Type B pancreatic cell (in vitro differentiated cells): ENCODE data around the gene TMEM114. TPM values are rescaled to one million over a fixed set of nuclear protein-coding genes. Genes with fewer than 3 reads are reported as not detected.
A peak's percentile ranks its signal among the peaks of the same experiment; 100 is the strongest.

Source experiments
- DNase-seq: peaks from one replicate; pipeline ENCODE4 v3.0.0; 2021; ENCODE audit warnings: mixed read lengths; ENCODE audit not compliant: unreplicated experiment; ENCODE audit errors: extremely low spot score
- H3K27ac Mint-ChIP-seq: 2 replicates; pipeline ENCODE4 v1.8.0; 2021; ENCODE audit warnings: mild to moderate bottlenecking, mixed read lengths
- H3K27me3 Mint-ChIP-seq: 2 replicates; pipeline ENCODE4 v1.8.0; 2021; ENCODE audit warnings: mixed read lengths
- H3K36me3 Mint-ChIP-seq: 2 replicates; pipeline ENCODE4 v1.8.0; 2021; ENCODE audit warnings: mixed read lengths
- H3K4me1 Mint-ChIP-seq: one replicate; pipeline ENCODE4 v1.8.0; 2021; ENCODE audit warnings: mixed read lengths; ENCODE audit not compliant: unreplicated experiment
- H3K4me3 Mint-ChIP-seq: 2 replicates; pipeline ENCODE4 v1.8.0; 2021; ENCODE audit warnings: mild to moderate bottlenecking, mixed read lengths
- H3K9me3 Mint-ChIP-seq: 2 replicates; pipeline ENCODE4 v1.8.0; 2021; ENCODE audit warnings: mixed read lengths
- total RNA-seq: library from RNA; stranded (reverse); gene quantifications from 2 replicates; pipeline ENCODE4 v1.2.1, GENCODE V29; 2021; ENCODE audit warnings: low replicate concordance
- TF ChIP-seq, protein P1 (sequence below): fragments of 200-600 bp; sonication (generic); conservative IDR thresholded peaks from 2 replicates; pipeline ENCODE4 v1.5.0; 2021; ENCODE audit warnings: antibody characterized with exemption, mild to moderate bottlenecking

The TMEM114 gene
- total RNA-seq, 1 donor from 2014 or later = not detected

DNA sequence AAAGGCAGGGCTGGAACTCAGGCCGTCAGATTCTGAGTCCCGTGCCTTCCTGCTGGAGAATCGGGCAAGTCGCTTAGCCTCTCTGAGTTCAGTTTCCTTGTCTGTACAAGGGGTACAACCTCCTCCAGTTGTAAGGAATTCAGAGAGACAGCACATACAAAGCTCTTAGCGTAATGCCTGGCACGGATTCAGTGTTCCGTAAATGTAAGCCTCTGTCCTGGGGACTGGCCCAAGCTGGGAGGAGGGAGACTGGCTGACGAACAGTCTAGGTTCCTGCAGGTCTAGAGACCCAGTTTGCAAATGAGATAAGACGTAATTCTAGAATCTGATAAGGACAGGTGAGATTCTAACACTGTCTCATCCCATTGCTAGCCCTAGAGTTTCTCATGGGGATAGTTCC is 41.1 kb upstream of the TMEM114 start:
- no peaks in the 10 kb centered on the region for H3K9me3 Mint-ChIP-seq
- no peak for DNase-seq
- H3K4me1 Mint-ChIP-seq = no peaks in the 10 kb centered on the region
- TF ChIP-seq, protein P1, sequence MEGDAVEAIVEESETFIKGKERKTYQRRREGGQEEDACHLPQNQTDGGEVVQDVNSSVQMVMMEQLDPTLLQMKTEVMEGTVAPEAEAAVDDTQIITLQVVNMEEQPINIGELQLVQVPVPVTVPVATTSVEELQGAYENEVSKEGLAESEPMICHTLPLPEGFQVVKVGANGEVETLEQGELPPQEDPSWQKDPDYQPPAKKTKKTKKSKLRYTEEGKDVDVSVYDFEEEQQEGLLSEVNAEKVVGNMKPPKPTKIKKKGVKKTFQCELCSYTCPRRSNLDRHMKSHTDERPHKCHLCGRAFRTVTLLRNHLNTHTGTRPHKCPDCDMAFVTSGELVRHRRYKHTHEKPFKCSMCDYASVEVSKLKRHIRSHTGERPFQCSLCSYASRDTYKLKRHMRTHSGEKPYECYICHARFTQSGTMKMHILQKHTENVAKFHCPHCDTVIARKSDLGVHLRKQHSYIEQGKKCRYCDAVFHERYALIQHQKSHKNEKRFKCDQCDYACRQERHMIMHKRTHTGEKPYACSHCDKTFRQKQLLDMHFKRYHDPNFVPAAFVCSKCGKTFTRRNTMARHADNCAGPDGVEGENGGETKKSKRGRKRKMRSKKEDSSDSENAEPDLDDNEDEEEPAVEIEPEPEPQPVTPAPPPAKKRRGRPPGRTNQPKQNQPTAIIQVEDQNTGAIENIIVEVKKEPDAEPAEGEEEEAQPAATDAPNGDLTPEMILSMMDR = no peak
- H3K4me3 Mint-ChIP-seq = no peak overlapping the region
- no peaks in the 10 kb centered on the region for H3K27me3 Mint-ChIP-seq
- H3K27ac Mint-ChIP-seq = no peak overlapping the region
- peaks cover 22% of the 10 kb centered on the region for H3K36me3 Mint-ChIP-seq

DNA sequence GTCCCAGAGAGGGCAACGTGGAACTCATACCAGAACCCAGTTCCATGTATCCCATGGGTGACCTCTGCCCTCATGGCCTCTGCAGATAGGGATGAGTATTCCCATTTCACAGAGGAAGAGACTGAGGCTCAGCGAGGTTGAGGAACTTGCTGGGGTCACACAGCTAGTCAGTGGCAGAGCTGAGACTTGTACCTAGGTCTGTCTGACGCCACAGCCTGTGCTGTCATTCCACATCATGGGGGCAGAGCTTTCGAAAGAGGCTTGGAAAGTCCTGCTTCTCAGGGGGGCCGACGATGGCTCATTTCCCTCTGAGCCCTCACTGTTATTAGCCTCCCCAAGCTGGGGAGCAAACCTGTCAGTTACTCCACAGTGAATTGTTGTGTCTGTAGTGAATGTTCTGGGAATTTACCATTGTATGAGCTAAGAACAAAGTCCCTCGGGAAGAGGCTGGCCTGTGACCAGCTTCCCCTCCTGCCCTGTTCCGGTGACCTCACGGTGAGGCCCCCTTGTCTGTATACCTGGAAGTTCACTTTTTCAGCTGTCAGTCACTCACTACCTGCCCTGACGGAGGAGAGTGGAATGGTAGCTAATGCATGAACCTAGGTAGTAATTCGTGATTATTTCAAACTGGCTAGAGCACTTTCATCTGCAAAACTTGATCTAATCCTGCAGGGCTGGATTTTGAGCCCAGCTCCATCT is 40.1 kb upstream of the TMEM114 start:
- H3K27ac Mint-ChIP-seq = peak overlapping the region; percentile 70
- TF ChIP-seq, protein P1 = no peak
- H3K9me3 Mint-ChIP-seq = no peaks in the 10 kb centered on the region

DNA sequence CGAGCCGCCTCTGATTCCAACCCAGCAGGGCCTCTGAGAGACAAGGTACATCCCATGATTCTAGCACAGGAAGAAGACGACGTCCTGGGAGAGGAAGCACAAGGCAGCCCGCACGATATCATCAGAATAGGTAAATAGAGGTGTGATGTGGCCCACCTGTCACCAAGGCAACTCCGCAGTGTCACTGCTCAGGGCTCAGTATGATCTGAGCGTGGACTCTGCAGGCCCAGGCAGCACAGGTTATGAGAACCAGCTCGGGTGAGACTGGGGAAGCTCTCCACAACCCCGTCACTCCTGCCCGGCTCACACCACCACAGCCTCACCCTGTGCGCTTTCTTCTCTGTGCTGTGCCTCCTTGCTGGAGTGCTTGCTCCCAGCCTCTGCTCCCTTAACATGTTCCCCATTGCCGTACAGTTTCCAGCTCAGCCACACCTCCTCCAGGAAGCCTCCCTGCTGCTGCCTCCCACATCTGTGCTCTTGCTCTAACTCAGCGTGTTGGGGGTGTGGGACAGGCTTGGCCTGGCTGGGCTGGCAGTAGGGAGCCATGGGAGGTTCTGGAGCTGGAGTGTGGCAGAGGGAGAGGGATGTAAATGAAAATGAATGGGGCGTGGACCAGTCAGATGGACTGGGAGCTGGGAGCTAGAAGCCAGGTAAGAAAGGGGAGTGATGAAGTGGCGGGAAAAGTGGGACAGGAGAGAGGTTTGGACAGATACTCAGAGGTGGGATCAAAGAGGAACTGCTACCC is 38.8 kb upstream of the TMEM114 start:
- DNase-seq = no peak
- no peaks in the 10 kb centered on the region for H3K4me1 Mint-ChIP-seq
- H3K27ac Mint-ChIP-seq = no peak overlapping the region
- TF ChIP-seq, protein P1 = no peak
- no peaks in the 10 kb centered on the region for H3K27me3 Mint-ChIP-seq
- H3K4me3 Mint-ChIP-seq = no peak overlapping the region
- peaks cover 26% of the 10 kb centered on the region for H3K36me3 Mint-ChIP-seq
- H3K9me3 Mint-ChIP-seq = no peaks in the 10 kb centered on the region

More for the DNA sequence above, 40.1 kb upstream of the TMEM114 start:
- no peaks in the 10 kb centered on the region for H3K27me3 Mint-ChIP-seq
- H3K36me3 Mint-ChIP-seq = peaks cover 21% of the 10 kb centered on the region
- no peak for DNase-seq
- H3K4me1 Mint-ChIP-seq = no peaks in the 10 kb centered on the region
- no peak overlapping the region for H3K4me3 Mint-ChIP-seq

GRCh38 chr16:8627456-8627855 is 37.1 kb upstream of the TMEM114 start:
- Mint-ChIP-seq H3K9me3 (no peaks in the 10 kb centered on the region), H3K4me1 (peaks cover 5% of the 10 kb centered on the region), H3K36me3 (peaks cover 26% of the 10 kb centered on the region), H3K27me3 (no peaks in the 10 kb centered on the region), H3K4me3 (no peak overlapping the region), H3K27ac (no peak overlapping the region)
- no peak for DNase-seq
- TF ChIP-seq, protein P1 = no peak

- Mint-ChIP-seq H3K27me3 (no peaks in the 10 kb centered on the region), H3K4me1 (peaks cover 9% of the 10 kb centered on the region), H3K27ac (no peak overlapping the region), H3K4me3 (no peak overlapping the region), H3K36me3 (peaks cover 26% of the 10 kb centered on the region), H3K9me3 (no peaks in the 10 kb centered on the region)
- no peak for DNase-seq
- TF ChIP-seq, protein P1 = no peak
Observed at GRCh38 chr16:8626946-8627345, 36.6 kb upstream of the TMEM114 start.
